Transverse colon (tissue), 4 donors: ENCODE measurements around the gene CFAP99.

Experiments used
- CTCF ChIP-seq, 5 experiments: fragments of 200-600 bp in 3 of 5; fragments of 450-650 bp in 2 of 5; sonication (generic) in 3 of 5; IDR thresholded peaks; 1 replicate in 2 of 5; 2 replicates in 3 of 5; pipeline ENCODE4 v1.5.1; 2016 to 2017; ENCODE audit warnings: antibody characterized with exemption in 5 of 5, inconsistent platforms in 3 of 5, mild to moderate bottlenecking in 2 of 5, moderate library complexity in 1 of 5
- EP300 ChIP-seq: sonication (generic); formaldehyde crosslinking; IDR thresholded peaks from one replicate; pipeline ENCODE4 v1.6.1; 2017; ENCODE audit warnings: antibody characterized with exemption, low read depth
- POLR2A ChIP-seq: fragments of 450-650 bp; IDR thresholded peaks from one replicate; pipeline ENCODE4 v1.6.1; 2016; ENCODE audit warnings: antibody characterized with exemption, mild to moderate bottlenecking, moderate library complexity
- POLR2AphosphoS5 ChIP-seq, 3 donors: sonication (generic); formaldehyde crosslinking; IDR thresholded peaks; one replicate each; pipeline ENCODE4 v1.6.1; 2016; ENCODE audit warnings: antibody characterized with exemption in 3 of 3

- TF ChIP-seq CTCF (IDR thresholded peaks at IDR 0.05) (no peak), POLR2A (no peak), POLR2AphosphoS5 (IDR thresholded peaks at IDR 0.05) (no peak), EP300 (no peak)
Measured at GRCh38 chr4:2486981-2487380, 68.2 kb downstream of the CFAP99 start.
